ENCODE measurements around the gene PNPLA8.

DNA sequence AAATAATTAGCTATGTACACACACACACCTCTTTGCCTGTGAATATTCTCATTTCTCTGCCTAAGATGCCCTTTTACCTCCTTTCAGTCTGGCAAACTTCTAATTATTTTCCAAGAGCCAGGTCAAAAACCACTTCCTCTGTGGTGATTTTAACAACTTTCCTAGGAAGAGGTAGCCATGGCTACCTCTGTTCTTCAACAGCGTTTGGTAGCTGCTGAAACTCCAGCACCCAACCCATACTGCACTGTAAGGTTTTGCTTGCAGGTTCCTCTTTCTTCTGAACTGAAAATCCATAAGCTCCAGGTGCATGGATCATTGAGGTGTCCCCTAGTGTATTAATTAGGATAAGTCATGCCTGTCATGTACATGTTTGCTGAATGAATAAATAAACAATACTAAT is 95.3 kb downstream of the PNPLA8 start:
- TF ChIP-seq USF2 (IDR thresholded peaks at IDR 0.05; ENCODE audit: low read depth, low read length), result no peak
- TF ChIP-seq CEBPB (IDR thresholded peaks at IDR 0.05; ENCODE audit: low read depth, low read length), result no peak
- no peak for TF ChIP-seq CTCF (conservative IDR thresholded peaks at IDR 0.05; ENCODE audit: low read depth, low read length)
- TF ChIP-seq, protein P1, sequence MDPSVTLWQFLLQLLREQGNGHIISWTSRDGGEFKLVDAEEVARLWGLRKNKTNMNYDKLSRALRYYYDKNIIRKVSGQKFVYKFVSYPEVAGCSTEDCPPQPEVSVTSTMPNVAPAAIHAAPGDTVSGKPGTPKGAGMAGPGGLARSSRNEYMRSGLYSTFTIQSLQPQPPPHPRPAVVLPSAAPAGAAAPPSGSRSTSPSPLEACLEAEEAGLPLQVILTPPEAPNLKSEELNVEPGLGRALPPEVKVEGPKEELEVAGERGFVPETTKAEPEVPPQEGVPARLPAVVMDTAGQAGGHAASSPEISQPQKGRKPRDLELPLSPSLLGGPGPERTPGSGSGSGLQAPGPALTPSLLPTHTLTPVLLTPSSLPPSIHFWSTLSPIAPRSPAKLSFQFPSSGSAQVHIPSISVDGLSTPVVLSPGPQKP (IDR thresholded peaks at IDR 0.05; ENCODE audit: borderline replicate concordance, low read depth, low read length), result no peak
- no peak for TF ChIP-seq POLR2A (IDR thresholded peaks at IDR 0.05; ENCODE audit: low read depth, low read length)
- no peak for TF ChIP-seq BHLHE40 (IDR thresholded peaks at IDR 0.05; ENCODE audit: low read depth, low read length)

Data from IMR-90 (cell line).